Lung microvascular endothelial cell (primary cell): ENCODE measurements around the gene GPAT3. TPM values are rescaled to one million over a fixed set of nuclear protein-coding genes. Genes with fewer than 3 reads are reported as not detected.
"Not testable (repeated sequence)": the region's sequence is repeated elsewhere in the genome, so short reads cannot be mapped to it uniquely, and the experiment has no call there.

Experiments
- DNase-seq, 2 donors: peaks; one replicate each; pipeline versions ENCODE4 v3.0.0 to v3.0.0-alpha.2; 2010; ENCODE audit warnings: low read depth in 2 of 2
- total RNA-seq: library from RNA; depleted of rRNA; stranded (reverse); fragments of >200 nt; gene quantifications from 2 replicates; pipeline ENCODE4 v1.2.1, GENCODE V29; 2014

The GPAT3 gene
- total RNA-seq, result 18.5 and 23.4 TPM in 2 replicates

- peak; percentile 37 to 78 for DNase-seq
These were observed at the start of gene GPAT3 for GRCh38 chr4:83535520-83536361. Gene GPAT3 (plus strand): TSS chr4:83536108. CDS start chr4:83536623, 515 bp downstream.

- DNase-seq, result no peak
These were observed 49.3 kb upstream of the GPAT3 start for GRCh38 chr4:83486457-83487129.

GRCh38 chr4:83489711-83490326 lies 46.1 kb upstream of the GPAT3 start:
- DNase-seq, result no peak

DNA sequence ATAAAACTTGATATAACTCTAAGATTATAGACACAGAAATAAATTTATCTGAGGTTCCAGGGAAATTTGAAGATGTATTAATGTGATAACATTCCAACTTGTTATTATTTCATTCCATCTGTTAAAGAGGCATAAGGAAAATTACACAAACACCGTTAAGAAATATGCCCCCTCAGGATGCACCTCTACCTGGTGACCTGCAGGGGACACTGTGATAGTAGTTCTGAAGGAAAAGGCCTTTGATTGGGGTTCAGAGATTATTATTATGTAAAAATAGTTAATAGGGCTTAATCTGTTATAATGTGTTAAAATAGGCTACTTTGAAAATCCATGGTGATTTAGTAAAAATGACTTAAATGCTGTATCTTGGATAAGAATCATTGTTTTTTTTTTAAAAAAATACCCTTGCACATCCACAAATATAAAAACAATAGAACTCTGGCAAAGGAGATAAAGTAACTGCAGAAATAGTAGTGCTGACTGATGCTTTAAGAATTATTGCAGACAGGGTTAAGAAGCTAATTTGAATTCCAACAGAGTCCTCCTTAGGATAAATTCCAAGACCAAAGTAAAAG lies 44.9 kb upstream of the GPAT3 start:
- DNase-seq, result peak; percentile 41 to 51

- DNase-seq, result not testable (repeated sequence)
These were observed 39.6 kb upstream of the GPAT3 start for GRCh38 chr4:83496085-83496917.

- DNase-seq, result no peak
These were observed 37.7 kb upstream of the GPAT3 start for GRCh38 chr4:83498187-83498586.

- DNase-seq, result not testable (repeated sequence)
These were observed 34.2 kb upstream of the GPAT3 start for GRCh38 chr4:83501671-83502070.

DNA sequence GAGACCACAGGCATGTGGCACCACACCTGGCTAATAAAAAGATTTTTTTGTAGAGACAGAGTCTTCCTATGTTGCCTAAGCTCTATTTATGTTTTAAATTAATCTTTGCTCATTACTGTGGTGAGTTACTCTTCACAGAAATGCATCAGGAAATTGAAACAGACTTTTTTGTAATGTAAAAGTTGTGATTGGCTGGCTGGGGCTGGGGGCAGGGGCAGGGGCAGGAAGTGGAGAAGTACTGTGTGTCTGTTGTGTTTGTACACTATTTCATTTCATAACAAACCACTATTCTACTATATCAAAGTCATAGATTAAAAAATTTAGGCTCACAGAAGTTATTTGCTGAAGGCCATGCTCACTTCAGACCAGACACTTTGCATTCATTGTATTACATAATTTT lies 31.9 kb upstream of the GPAT3 start:
- DNase-seq, result no peak

- DNase-seq, result no peak
These were observed 31.4 kb upstream of the GPAT3 start for GRCh38 chr4:83504503-83504902.

DNA sequence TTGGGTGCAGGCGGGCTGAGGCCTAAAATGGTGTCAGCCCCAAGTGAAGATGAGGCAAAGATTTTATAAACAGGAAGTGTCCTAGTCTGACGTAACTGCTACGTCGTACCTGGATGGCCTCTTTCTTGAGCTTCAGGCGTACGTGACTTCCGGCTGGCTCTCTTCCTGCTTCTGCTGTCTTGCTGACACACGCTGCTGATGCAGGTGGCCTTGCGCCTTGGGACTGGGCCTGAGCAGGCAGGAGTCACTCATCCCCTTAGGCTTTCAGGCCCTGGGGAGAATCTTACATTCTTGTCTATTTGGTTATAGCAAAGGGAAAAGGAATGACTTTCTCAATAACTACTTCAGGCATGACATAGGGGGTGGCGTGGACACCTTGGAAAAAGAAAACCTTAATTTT lies 30.9 kb upstream of the GPAT3 start:
- DNase-seq, result no peak

DNA sequence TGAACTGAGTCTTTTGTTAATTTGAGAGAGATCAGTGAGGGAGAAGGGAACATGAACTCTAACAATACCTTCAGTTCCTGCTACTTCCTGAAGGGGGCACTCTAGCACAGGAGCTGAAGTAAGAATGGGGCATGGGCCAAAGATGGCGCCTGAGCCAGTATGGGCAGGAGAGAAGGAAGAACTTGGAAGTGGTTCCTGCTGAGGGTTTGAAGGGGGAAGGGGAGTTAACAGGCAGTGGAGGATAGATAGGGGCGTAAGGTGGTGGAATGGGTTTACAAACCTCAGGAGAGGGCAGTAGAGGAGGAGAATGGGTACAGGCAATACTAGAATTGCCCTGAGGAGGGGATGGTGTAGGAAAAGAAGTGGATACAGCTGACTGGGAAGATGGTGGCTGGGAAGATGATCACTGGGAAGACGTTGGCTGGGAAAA lies 26.7 kb upstream of the GPAT3 start:
- DNase-seq, result peak; percentile 59 to 73

DNA sequence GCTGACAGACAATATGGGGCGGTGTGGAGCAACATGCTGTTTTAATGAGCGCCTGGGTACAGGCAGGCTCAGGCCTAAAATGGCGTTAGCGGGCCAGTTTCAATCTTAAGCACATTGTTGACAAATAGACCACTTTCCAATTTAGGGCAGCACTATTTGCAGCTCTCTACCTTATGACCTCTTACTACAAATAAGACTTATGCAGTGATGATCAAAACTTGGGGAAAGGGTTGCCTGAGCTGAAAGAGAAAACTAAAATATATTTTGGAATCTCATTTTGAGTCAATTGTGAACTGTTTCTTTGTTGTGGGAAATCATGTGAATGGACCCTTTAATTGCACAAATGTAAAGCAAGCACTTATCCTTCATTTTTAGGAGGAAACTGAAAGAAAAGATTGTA lies 25.5 kb upstream of the GPAT3 start:
- no peak for DNase-seq

- DNase-seq, result peak in 1 of 2 donors; percentile 64
These were observed 19.7 kb upstream of the GPAT3 start for GRCh38 chr4:83516042-83516772.

- DNase-seq, result no peak
These were observed 13.7 kb upstream of the GPAT3 start for GRCh38 chr4:83522239-83522638.

- DNase-seq, result no peak
These were observed 8.2 kb upstream of the GPAT3 start for GRCh38 chr4:83527671-83528070.

DNA sequence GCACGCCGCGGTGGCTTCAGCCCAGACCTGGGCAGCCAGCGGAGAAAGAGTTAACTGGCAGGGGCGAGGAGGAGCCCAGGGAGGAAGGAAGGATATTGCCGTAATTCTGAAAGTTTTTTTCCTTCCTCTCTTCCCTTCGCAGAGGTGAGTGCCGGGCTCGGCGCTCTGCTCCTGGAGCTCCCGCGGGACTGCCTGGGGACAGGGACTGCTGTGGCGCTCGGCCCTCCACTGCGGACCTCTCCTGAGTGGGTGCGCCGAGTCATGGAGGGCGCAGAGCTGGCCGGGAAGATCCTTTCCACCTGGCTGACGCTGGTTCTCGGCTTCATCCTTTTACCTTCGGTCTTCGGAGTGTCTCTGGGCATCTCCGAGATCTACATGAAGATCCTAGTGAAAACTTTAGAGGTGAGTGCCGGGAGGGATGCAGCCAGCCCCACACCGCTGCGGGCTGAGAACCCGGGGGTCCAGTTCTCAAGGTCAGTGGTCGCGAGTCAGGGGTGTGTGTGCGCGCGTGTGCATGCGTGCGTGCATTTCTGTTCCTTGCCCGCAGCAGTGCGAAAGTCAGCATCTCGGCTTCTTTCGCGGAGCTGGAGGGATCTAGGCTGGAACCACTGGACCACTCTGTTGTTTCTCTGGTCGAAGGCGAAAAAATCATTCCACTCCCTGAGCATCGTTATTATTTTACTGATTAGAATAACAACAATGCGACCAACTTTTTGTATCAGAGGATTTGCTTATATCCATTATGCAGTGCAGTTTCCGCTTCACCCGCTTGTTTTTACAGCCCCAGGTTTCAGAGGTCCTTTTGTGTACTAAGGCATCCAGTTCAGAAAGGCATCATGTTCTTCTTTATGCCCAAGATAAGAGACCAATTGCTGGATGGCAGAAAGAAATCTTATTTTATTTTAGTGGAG lies 709 bp downstream of the GPAT3 start:
- peak; percentile 10 to 23 for DNase-seq

GRCh38 chr4:83542225-83542624 lies 6.3 kb downstream of the GPAT3 start:
- DNase-seq, result no peak

- DNase-seq, result no peak
These were observed 10.9 kb downstream of the GPAT3 start for GRCh38 chr4:83546786-83547185.

DNA sequence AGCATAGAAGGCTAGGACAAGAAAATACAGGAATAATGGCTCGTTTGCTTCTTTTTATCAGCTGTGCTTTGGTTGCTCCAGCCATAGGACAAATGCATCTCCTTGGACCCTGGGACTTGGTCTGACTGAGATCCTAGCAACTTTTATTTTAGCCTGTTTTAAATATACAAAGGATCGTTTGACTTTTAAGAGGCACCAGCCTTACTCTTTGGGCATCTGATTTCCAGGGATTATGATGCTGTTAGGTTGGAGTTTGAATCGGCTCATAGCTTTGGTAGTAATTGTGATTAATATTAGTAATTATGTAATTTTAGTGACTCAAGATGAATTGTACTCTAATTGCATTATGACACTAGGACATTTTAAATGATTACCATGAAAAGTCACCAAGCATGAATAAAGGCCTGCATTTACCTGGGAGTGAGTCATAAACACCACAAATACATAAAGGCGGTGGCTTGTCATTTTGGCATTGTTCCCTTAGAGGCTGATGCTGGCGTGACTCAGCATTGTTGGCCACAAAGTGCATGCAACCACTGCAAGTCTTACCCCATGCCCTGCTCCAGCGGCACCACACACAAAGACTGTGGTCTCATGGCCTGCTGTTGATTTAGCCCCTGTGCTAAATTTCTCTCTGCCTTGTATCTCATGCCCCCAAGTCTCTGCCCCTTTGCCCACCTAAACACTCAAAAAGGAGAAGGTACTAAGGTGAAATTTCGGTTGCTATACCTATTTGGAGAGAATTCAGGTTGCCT lies 12.4 kb downstream of the GPAT3 start:
- peak; percentile 88 to 96 for DNase-seq
